Astrocyte (in vitro differentiated cells and primary cell): Measurements from ENCODE around the gene STX17. TPM values are rescaled to one million over a fixed set of nuclear protein-coding genes. Genes with fewer than 3 reads are reported as not detected.

Source experiments
- DNase-seq: peaks from one replicate; pipeline ENCODE4 v3.0.0-alpha.2; 2010; ENCODE audit warnings: low read depth
- FAIRE-seq: peaks from 2 replicates; lab custom pipeline; 2011; peaks lifted over from hg19 to GRCh38; lab: Jason Lieb, UNC
- H2AFZ ChIP-seq: 2 replicates; pipeline ENCODE4 v1.6.0; 2012; ENCODE audit warnings: low read depth, low read length, inconsistent platforms
- H3K27ac ChIP-seq: 2 replicates; pipeline ENCODE4 v1.5.1; 2011; ENCODE audit warnings: low read depth, low read length, inconsistent platforms
- H3K27me3 ChIP-seq: 2 replicates; pipeline ENCODE4 v1.6.0; 2011; ENCODE audit warnings: low read length, inconsistent platforms; ENCODE audit not compliant: insufficient read depth
- H3K36me3 ChIP-seq: 2 replicates; pipeline ENCODE4 v1.5.1; 2011; ENCODE audit warnings: low read length, inconsistent platforms; ENCODE audit not compliant: insufficient read depth
- H3K4me1 ChIP-seq: 2 replicates; pipeline ENCODE4 v1.5.1; 2011; ENCODE audit warnings: low read length, inconsistent platforms; ENCODE audit not compliant: insufficient read depth
- H3K4me2 ChIP-seq: 2 replicates; pipeline ENCODE4 v1.6.0; 2012; ENCODE audit warnings: low read length, inconsistent platforms
- H3K4me3 ChIP-seq: 2 replicates; pipeline ENCODE4 v1.5.1; 2011; ENCODE audit warnings: low read depth, mild to moderate bottlenecking, low read length, inconsistent platforms; ENCODE audit not compliant: insufficient read depth
- H3K79me2 ChIP-seq: 2 replicates; pipeline ENCODE4 v1.6.0; 2012; ENCODE audit warnings: mild to moderate bottlenecking, low read length, inconsistent platforms; ENCODE audit not compliant: insufficient read depth
- H3K9ac ChIP-seq: 2 replicates; pipeline ENCODE4 v1.6.0; 2012; ENCODE audit warnings: mild to moderate bottlenecking, low read length, inconsistent platforms
- H3K9me3 ChIP-seq: 2 replicates; pipeline ENCODE4 v1.5.1; 2012; ENCODE audit warnings: low read depth, mild to moderate bottlenecking, low read length, inconsistent platforms; ENCODE audit not compliant: insufficient read depth
- H4K20me1 ChIP-seq: 2 replicates; pipeline ENCODE4 v1.6.0; 2012; ENCODE audit warnings: low read length, inconsistent platforms; ENCODE audit not compliant: insufficient read depth
- H3K27ac Mint-ChIP-seq: one replicate; pipeline ENCODE4 v1.8.0; 2021; ENCODE audit warnings: mild to moderate bottlenecking, mixed read lengths; ENCODE audit not compliant: unreplicated experiment
- H3K27me3 Mint-ChIP-seq: one replicate; pipeline ENCODE4 v1.8.0; 2021; ENCODE audit warnings: low read depth, mixed read lengths; ENCODE audit not compliant: unreplicated experiment
- H3K36me3 Mint-ChIP-seq: one replicate; pipeline ENCODE4 v1.8.0; 2021; ENCODE audit warnings: low read depth, mixed read lengths; ENCODE audit not compliant: unreplicated experiment
- H3K4me1 Mint-ChIP-seq: one replicate; pipeline ENCODE4 v1.8.0; 2021; ENCODE audit warnings: low read depth, mixed read lengths; ENCODE audit not compliant: unreplicated experiment
- H3K4me3 Mint-ChIP-seq: one replicate; pipeline ENCODE4 v1.8.0; 2021; ENCODE audit warnings: mild to moderate bottlenecking, moderate library complexity, mixed read lengths; ENCODE audit not compliant: unreplicated experiment
- H3K9me3 Mint-ChIP-seq: one replicate; pipeline ENCODE4 v1.8.0; 2021; ENCODE audit warnings: mild to moderate bottlenecking, mixed read lengths; ENCODE audit not compliant: unreplicated experiment
- CTCF ChIP-seq: IDR thresholded peaks from 2 replicates; pipeline ENCODE4 v1.5.1; 2011; ENCODE audit warnings: low read depth, mild to moderate bottlenecking, inconsistent platforms, low read length, moderate library complexity; ENCODE audit not compliant: insufficient read depth
- EZH2 ChIP-seq: IDR thresholded peaks from 2 replicates; pipeline ENCODE4 v1.6.1; 2012; ENCODE audit warnings: mild to moderate bottlenecking, low read length, inconsistent platforms; ENCODE audit not compliant: insufficient read depth
- total RNA-seq: library from RNA; stranded (reverse); gene quantifications from 2 replicates; pipeline ENCODE4 v1.2.1, GENCODE V29; 2021

Gene STX17
- total RNA-seq, 1 donor from 2014 or later: 28.3 TPM

- Histone ChIP-seq H2AFZ (no peak overlapping the region), H3K79me2 (no peaks in the 10 kb centered on the region), H3K27ac (no peak overlapping the region), H3K27me3 (no peaks in the 10 kb centered on the region), H4K20me1 (no peaks in the 10 kb centered on the region), H3K36me3 (no peaks in the 10 kb centered on the region), H3K9me3 (no peaks in the 10 kb centered on the region), H3K4me2 (no peak overlapping the region), H3K9ac (no peak overlapping the region), H3K4me1 (no peaks in the 10 kb centered on the region), H3K4me3 (no peak overlapping the region)
- H3K27ac Mint-ChIP-seq: peak overlapping the region; percentile 27
- peaks cover 3% of the 10 kb centered on the region for H3K36me3 Mint-ChIP-seq
- FAIRE-seq (no peak), DNase-seq (peak; percentile 35)
- H3K27me3 Mint-ChIP-seq: no peaks in the 10 kb centered on the region
- TF ChIP-seq CTCF (no peak), EZH2 (no peak)
- peaks cover 50% of the 10 kb centered on the region for H3K4me1 Mint-ChIP-seq
- no peaks in the 10 kb centered on the region for H3K9me3 Mint-ChIP-seq
- no peak overlapping the region for H3K4me3 Mint-ChIP-seq
These were observed 56.3 kb downstream of the STX17 start for GRCh38 chr9:99962680-99963261.

GRCh38 chr9:99964336-99964735, 57.9 kb downstream of the STX17 start:
- H3K36me3 ChIP-seq: no peaks in the 10 kb centered on the region
- H3K27me3 Mint-ChIP-seq: no peaks in the 10 kb centered on the region

More at GRCh38 chr9:99964336-99964735, 57.9 kb downstream of the STX17 start:
- H3K27me3 ChIP-seq: no peaks in the 10 kb centered on the region
- no peak overlapping the region for H3K27ac ChIP-seq
- no peaks in the 10 kb centered on the region for H4K20me1 ChIP-seq
- peak overlapping the region; percentile 27 for H3K27ac Mint-ChIP-seq
- no peaks in the 10 kb centered on the region for H3K9me3 Mint-ChIP-seq
- H3K9ac ChIP-seq: no peak overlapping the region
- no peaks in the 10 kb centered on the region for H3K4me1 ChIP-seq
- H2AFZ ChIP-seq: no peak overlapping the region
- FAIRE-seq: no peak
- H3K4me2 ChIP-seq: no peak overlapping the region
- no peaks in the 10 kb centered on the region for H3K9me3 ChIP-seq
- peak; percentile 40 for DNase-seq
- peaks cover 3% of the 10 kb centered on the region for H3K36me3 Mint-ChIP-seq
- TF ChIP-seq EZH2 (no peak), CTCF (no peak)
- H3K4me3 Mint-ChIP-seq: no peak overlapping the region
- H3K4me3 ChIP-seq: no peak overlapping the region
- peaks cover 51% of the 10 kb centered on the region for H3K4me1 Mint-ChIP-seq
- no peaks in the 10 kb centered on the region for H3K79me2 ChIP-seq
